Mesendoderm (in vitro differentiated cells): ENCODE results near the gene MICALL2.

ENCODE experiments used
- DNase-seq: peaks from one replicate; pipeline ENCODE4 v3.0.0; 2013
- H2AK5ac ChIP-seq: 2 replicates; pipeline ENCODE4 v1.6.1; 2013; ENCODE audit warnings: low read length, inconsistent platforms
- H2BK120ac ChIP-seq: 2 replicates; pipeline ENCODE4 v1.6.1; 2013; ENCODE audit warnings: low read depth, mild to moderate bottlenecking, low read length, moderate library complexity, mixed read lengths
- H2BK15ac ChIP-seq: replicated peaks from 2 replicates; pipeline ENCODE4 v1.6.1; 2013; ENCODE audit warnings: low read depth, mild to moderate bottlenecking, moderate library complexity
- H2BK5ac ChIP-seq: 2 replicates; pipeline ENCODE4 v1.6.1; 2013; ENCODE audit warnings: low read length, inconsistent platforms
- H3K18ac ChIP-seq: 2 replicates; pipeline ENCODE4 v1.6.1; 2013; ENCODE audit warnings: mild to moderate bottlenecking, low read length, mixed read lengths
- H3K23ac ChIP-seq: one replicate; pipeline ENCODE4 v1.6.1; 2013; ENCODE audit warnings: low read length
- H3K27ac ChIP-seq: 2 replicates; pipeline ENCODE4 v1.5.1; 2013; ENCODE audit warnings: low read depth, mild to moderate bottlenecking, inconsistent platforms, low read length, moderate library complexity
- H3K27me3 ChIP-seq: 2 replicates; pipeline ENCODE4 v1.6.1; 2013; ENCODE audit warnings: low read length, control low read depth, mild to moderate bottlenecking, inconsistent platforms; ENCODE audit not compliant: insufficient read depth, poor library complexity
- H3K36me3 ChIP-seq: 2 replicates; pipeline ENCODE4 v1.6.1; 2013; ENCODE audit warnings: low read length, inconsistent platforms; ENCODE audit not compliant: control insufficient read depth, insufficient read depth
- H3K4ac ChIP-seq: one replicate; pipeline ENCODE4 v1.6.1; 2013; ENCODE audit warnings: low read depth, mild to moderate bottlenecking, low read length, moderate library complexity
- H3K4me1 ChIP-seq: 2 replicates; pipeline ENCODE4 v1.6.1; 2013; ENCODE audit warnings: low read depth, low read length, inconsistent platforms; ENCODE audit not compliant: control insufficient read depth
- H3K4me2 ChIP-seq: 2 replicates; pipeline ENCODE4 v1.6.1; 2013; ENCODE audit warnings: low read length
- H3K4me3 ChIP-seq: 2 replicates; pipeline ENCODE4 v1.5.1; 2013; ENCODE audit warnings: mild to moderate bottlenecking, low read length
- H3K56ac ChIP-seq: one replicate; pipeline ENCODE4 v1.6.1; 2013; ENCODE audit warnings: low read length
- H3K79me1 ChIP-seq: 2 replicates; pipeline ENCODE4 v1.6.1; 2013; ENCODE audit warnings: low read length, inconsistent platforms
- H3K79me2 ChIP-seq: 2 replicates; pipeline ENCODE4 v1.6.1; 2013; ENCODE audit warnings: mild to moderate bottlenecking, low read length; ENCODE audit not compliant: control insufficient read depth, insufficient read depth
- H3K9ac ChIP-seq: 2 replicates; pipeline ENCODE4 v1.6.1; 2013; ENCODE audit warnings: low read length, inconsistent platforms
- H4K5ac ChIP-seq: one replicate; pipeline ENCODE4 v1.6.1; 2013; ENCODE audit warnings: low read length
- H4K8ac ChIP-seq: one replicate; pipeline ENCODE4 v1.6.1; 2013; ENCODE audit warnings: low read depth, mild to moderate bottlenecking, control low read depth, low read length, moderate library complexity
- WGBS: extraction: QIAGEN DNeasy Blood & Tissue Kit; methylation state at CpG from one replicate; pipeline ENCODE4 v1.1.7; 2013; ENCODE audit warnings: low lambda C conversion rate, missing lambda C conversion rate; ENCODE audit not compliant: insufficient coverage; ENCODE audit errors: extremely low coverage; 5-methylcytosine and 5-hydroxymethylcytosine counted together

MICALL2 gene

DNA sequence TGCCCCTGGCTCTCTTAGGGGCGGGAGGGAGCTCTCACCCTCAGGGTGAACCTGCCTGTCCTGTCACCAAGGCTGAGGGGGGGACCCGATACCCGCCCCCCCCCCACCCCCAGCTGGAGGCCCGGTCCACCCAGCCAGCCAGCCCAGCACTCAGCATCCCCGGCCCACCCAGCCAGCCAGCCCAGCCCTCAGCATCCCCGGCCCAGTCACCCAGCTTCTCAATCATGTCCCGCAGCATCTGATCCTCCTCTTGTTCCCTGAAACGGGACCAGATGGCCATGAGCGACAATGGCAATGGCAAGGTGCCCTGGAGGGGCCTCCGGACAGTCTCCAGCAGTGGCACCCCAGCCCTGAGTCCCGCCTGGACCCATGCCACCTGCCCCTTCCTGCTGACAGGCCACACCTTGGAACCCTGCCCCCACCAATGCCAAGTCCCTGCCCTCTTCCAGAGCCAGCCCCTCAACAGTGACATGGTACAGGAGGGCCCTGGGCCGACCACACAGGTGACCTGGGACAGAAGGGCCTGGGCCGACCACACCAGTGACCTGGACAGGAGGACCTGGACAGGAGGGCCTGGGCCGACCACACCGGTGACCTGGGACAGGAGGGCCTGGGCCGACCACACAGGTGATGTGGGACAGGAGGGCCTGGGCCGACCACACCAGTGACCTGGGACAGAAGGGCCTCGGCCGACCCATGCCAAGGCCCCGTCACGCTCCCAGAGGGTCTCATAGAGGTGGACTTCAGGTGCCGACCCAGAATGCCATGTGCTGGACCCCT lies 24.2 kb downstream of the MICALL2 start:
- no peak overlapping the region for H3K9ac ChIP-seq
- H4K5ac ChIP-seq: no peak overlapping the region
- no peak overlapping the region for H3K56ac ChIP-seq
- no peak overlapping the region for H2BK15ac ChIP-seq
- H3K4me1 ChIP-seq: no peaks in the 10 kb centered on the region
- DNase-seq: no peak
- H2BK5ac ChIP-seq: no peak overlapping the region
- H2AK5ac ChIP-seq: no peak overlapping the region
- no peak overlapping the region for H3K4me3 ChIP-seq
- H3K27me3 ChIP-seq: no peaks in the 10 kb centered on the region
- H3K27ac ChIP-seq: no peak overlapping the region
- H3K79me1 ChIP-seq: no peaks in the 10 kb centered on the region
- H3K79me2 ChIP-seq: no peaks in the 10 kb centered on the region
- no peak overlapping the region for H3K4ac ChIP-seq
- H3K23ac ChIP-seq: no peak overlapping the region
- H3K18ac ChIP-seq: no peak overlapping the region
- H4K8ac ChIP-seq: no peak overlapping the region
- H3K36me3 ChIP-seq: no peaks in the 10 kb centered on the region
- no peak overlapping the region for H2BK120ac ChIP-seq
- no peak overlapping the region for H3K4me2 ChIP-seq
- WGBS: no CpG with 5 or more reads among the region's 22 CpGs

GRCh38 chr7:1434165-1434718 lies 25.0 kb downstream of the MICALL2 start:
- Histone ChIP-seq H3K4ac (no peak overlapping the region), H3K18ac (no peak overlapping the region), H3K56ac (no peak overlapping the region), H2BK5ac (no peak overlapping the region), H3K23ac (no peak overlapping the region), H3K9ac (no peak overlapping the region), H3K4me2 (no peak overlapping the region), H3K79me1 (no peaks in the 10 kb centered on the region), H3K27me3 (no peaks in the 10 kb centered on the region), H3K4me1 (no peaks in the 10 kb centered on the region), H2BK120ac (no peak overlapping the region), H2BK15ac (no peak overlapping the region), H3K27ac (no peak overlapping the region), H3K4me3 (no peak overlapping the region), H4K8ac (no peak overlapping the region), H2AK5ac (no peak overlapping the region), H3K79me2 (no peaks in the 10 kb centered on the region), H4K5ac (no peak overlapping the region), H3K36me3 (no peaks in the 10 kb centered on the region)
- no CpG with 5 or more reads among the region's 35 CpGs for WGBS
- no peak for DNase-seq

GRCh38 chr7:1433128-1433920 lies 25.9 kb downstream of the MICALL2 start:
- H2BK5ac ChIP-seq: no peak overlapping the region
- no peak overlapping the region for H3K18ac ChIP-seq
- no peak overlapping the region for H3K56ac ChIP-seq
- no peak overlapping the region for H4K8ac ChIP-seq
- no peak overlapping the region for H2BK15ac ChIP-seq
- no peak overlapping the region for H3K27ac ChIP-seq
- no peaks in the 10 kb centered on the region for H3K79me1 ChIP-seq
- H2AK5ac ChIP-seq: no peak overlapping the region
- no CpG with 5 or more reads among the region's 25 CpGs for WGBS
- H4K5ac ChIP-seq: no peak overlapping the region
- H3K4me3 ChIP-seq: no peak overlapping the region
- H3K9ac ChIP-seq: no peak overlapping the region
- no peaks in the 10 kb centered on the region for H3K79me2 ChIP-seq
- H2BK120ac ChIP-seq: no peak overlapping the region
- H3K4ac ChIP-seq: no peak overlapping the region
- no peaks in the 10 kb centered on the region for H3K27me3 ChIP-seq
- H3K36me3 ChIP-seq: no peaks in the 10 kb centered on the region
- H3K23ac ChIP-seq: no peak overlapping the region
- no peak for DNase-seq
- no peak overlapping the region for H3K4me2 ChIP-seq
- H3K4me1 ChIP-seq: no peaks in the 10 kb centered on the region

- Histone ChIP-seq H3K27ac (no peak overlapping the region), H3K4ac (no peak overlapping the region), H2AK5ac (no peak overlapping the region), H3K23ac (no peak overlapping the region), H3K4me2 (no peak overlapping the region), H3K56ac (peak overlapping the region; percentile 56), H2BK120ac (no peak overlapping the region), H3K27me3 (no peaks in the 10 kb centered on the region), H3K4me1 (no peaks in the 10 kb centered on the region), H3K9ac (no peak overlapping the region), H3K4me3 (no peak overlapping the region), H3K36me3 (no peaks in the 10 kb centered on the region), H3K18ac (no peak overlapping the region), H2BK15ac (no peak overlapping the region), H3K79me2 (no peaks in the 10 kb centered on the region), H4K8ac (no peak overlapping the region), H4K5ac (no peak overlapping the region), H3K79me1 (no peaks in the 10 kb centered on the region), H2BK5ac (no peak overlapping the region)
- DNase-seq: peak; percentile 55
- no CpG with 5 or more reads among the region's 30 CpGs for WGBS
Observed at GRCh38 chr7:1432411-1433082, 26.7 kb downstream of the MICALL2 start.

GRCh38 chr7:1431634-1432380 lies 27.5 kb downstream of the MICALL2 start:
- no CpG with 5 or more reads among the region's 22 CpGs for WGBS
- Histone ChIP-seq H3K4me1 (no peaks in the 10 kb centered on the region), H3K23ac (no peak overlapping the region), H3K27me3 (no peaks in the 10 kb centered on the region), H3K18ac (no peak overlapping the region), H3K4me2 (no peak overlapping the region), H4K5ac (no peak overlapping the region), H2BK5ac (no peak overlapping the region), H4K8ac (no peak overlapping the region), H3K79me1 (no peaks in the 10 kb centered on the region), H3K79me2 (no peaks in the 10 kb centered on the region), H3K4me3 (no peak overlapping the region), H2BK15ac (no peak overlapping the region), H3K56ac (no peak overlapping the region), H3K9ac (no peak overlapping the region), H3K4ac (no peak overlapping the region), H3K36me3 (no peaks in the 10 kb centered on the region), H2AK5ac (no peak overlapping the region), H2BK120ac (no peak overlapping the region), H3K27ac (no peak overlapping the region)
- DNase-seq: no peak
